Transverse colon (tissue), 3 donors: ENCODE results near the gene TOR4A.

Experiments
- EP300 ChIP-seq: sonication (generic); formaldehyde crosslinking; IDR thresholded peaks from one replicate; pipeline ENCODE4 v1.6.1; 2017; ENCODE audit warnings: antibody characterized with exemption, low read depth
- POLR2A ChIP-seq: fragments of 450-650 bp; IDR thresholded peaks from one replicate; pipeline ENCODE4 v1.6.1; 2016; ENCODE audit warnings: antibody characterized with exemption, mild to moderate bottlenecking, moderate library complexity
- TF ChIP-seq, protein P1 (sequence below), 5 experiments: fragments of 200-600 bp in 3 of 5; fragments of 450-650 bp in 2 of 5; sonication (generic) in 3 of 5; IDR thresholded peaks; 1 replicate in 2 of 5; 2 replicates in 3 of 5; pipeline ENCODE4 v1.5.1; 2016 to 2017; ENCODE audit warnings: antibody characterized with exemption in 5 of 5, inconsistent platforms in 3 of 5, mild to moderate bottlenecking in 2 of 5, moderate library complexity in 1 of 5

DNA sequence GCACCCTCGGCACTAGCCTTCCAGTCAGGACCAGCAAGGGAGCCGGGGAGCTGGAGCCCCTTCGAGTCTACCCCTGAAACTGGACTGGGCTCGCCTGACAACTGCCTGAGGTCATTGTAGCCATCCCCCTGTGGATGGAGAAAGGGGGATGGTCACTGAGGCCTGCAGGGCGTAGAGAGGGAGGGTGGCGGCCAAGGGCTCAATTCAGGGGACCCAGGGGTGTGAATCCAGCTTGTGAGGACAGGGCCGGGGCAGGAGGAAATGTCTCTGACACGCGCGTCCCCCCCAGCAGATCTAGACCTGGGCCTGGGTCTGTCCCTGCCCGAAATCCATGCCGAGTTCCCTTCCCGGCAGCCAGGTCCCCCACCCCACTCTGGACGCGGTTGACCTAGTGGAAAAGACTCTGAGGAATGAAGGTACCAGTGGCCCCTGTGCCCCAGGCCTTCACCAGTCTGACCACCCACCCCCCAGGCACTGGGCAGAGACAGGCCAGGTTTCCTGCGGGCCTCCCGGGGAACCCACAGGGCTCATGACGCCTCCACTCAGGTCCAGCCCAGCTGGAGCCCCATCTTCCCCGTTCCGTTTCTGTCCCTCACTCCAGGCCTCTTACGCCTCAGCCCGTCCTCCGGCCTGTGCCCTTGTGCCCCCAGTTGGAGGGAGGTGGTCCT is 46.0 kb upstream of the TOR4A start:
- no peak for TF ChIP-seq POLR2A
- TF ChIP-seq, protein P1, sequence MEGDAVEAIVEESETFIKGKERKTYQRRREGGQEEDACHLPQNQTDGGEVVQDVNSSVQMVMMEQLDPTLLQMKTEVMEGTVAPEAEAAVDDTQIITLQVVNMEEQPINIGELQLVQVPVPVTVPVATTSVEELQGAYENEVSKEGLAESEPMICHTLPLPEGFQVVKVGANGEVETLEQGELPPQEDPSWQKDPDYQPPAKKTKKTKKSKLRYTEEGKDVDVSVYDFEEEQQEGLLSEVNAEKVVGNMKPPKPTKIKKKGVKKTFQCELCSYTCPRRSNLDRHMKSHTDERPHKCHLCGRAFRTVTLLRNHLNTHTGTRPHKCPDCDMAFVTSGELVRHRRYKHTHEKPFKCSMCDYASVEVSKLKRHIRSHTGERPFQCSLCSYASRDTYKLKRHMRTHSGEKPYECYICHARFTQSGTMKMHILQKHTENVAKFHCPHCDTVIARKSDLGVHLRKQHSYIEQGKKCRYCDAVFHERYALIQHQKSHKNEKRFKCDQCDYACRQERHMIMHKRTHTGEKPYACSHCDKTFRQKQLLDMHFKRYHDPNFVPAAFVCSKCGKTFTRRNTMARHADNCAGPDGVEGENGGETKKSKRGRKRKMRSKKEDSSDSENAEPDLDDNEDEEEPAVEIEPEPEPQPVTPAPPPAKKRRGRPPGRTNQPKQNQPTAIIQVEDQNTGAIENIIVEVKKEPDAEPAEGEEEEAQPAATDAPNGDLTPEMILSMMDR (IDR thresholded peaks at IDR 0.05) = no peak
- TF ChIP-seq EP300 = no peak
